K562 (cell line): Measurements from ENCODE around the gene RAB3GAP2.

Source experiments
- CHD2 ChIP-seq: IDR thresholded peaks from 2 replicates; pipeline ENCODE4 v1.6.1; 2011; ENCODE audit warnings: low read depth, low read length
- CHD7 ChIP-seq: fragments of 200-600 bp; sonication (generic); IDR thresholded peaks from one replicate; pipeline ENCODE4 v1.6.1; 2012; ENCODE audit warnings: mild to moderate bottlenecking, low read depth, low read length, inconsistent platforms
- DEAF1 ChIP-seq: fragments of 450-650 bp; formaldehyde crosslinking; IDR thresholded peaks from 2 replicates; pipeline ENCODE4 v1.4.0; 2020; ENCODE audit warnings: mild to moderate bottlenecking, moderate library complexity
- ELK1 ChIP-seq: sonication (generic); formaldehyde crosslinking; IDR thresholded peaks from 2 replicates; pipeline ENCODE4 v1.8.1; 2022; ENCODE audit warnings: missing genetic modification reagents
- EZH2 ChIP-seq: IDR thresholded peaks from 2 replicates; pipeline ENCODE4 v1.6.1; 2012; ENCODE audit warnings: low read depth, mild to moderate bottlenecking, inconsistent platforms, low read length, borderline replicate concordance
- GTF3C2 ChIP-seq: IDR thresholded peaks from 3 replicates; pipeline ENCODE4 v1.6.1; 2011; ENCODE audit warnings: borderline replicate concordance, mild to moderate bottlenecking, moderate library complexity; ENCODE audit not compliant: insufficient read length; ENCODE audit errors: extremely low read depth
- JUN ChIP-seq, 2 experiments: sonication (generic) in 1 of 2; formaldehyde crosslinking in 1 of 2; IDR thresholded peaks; 2 replicates each; pipeline versions ENCODE4 v1.6.1 to v1.8.0; 2012 to 2022; ENCODE audit warnings: borderline replicate concordance in 2 of 2, mild to moderate bottlenecking in 2 of 2, improper control_type of control experiment in 1 of 2, low read depth in 1 of 2, low read length in 1 of 2, missing genetic modification reagents in 1 of 2
- MCM3 ChIP-seq: fragments of 450-650 bp; IDR thresholded peaks from 2 replicates; pipeline ENCODE4 v1.6.1; 2016
- POLR2A ChIP-seq: fragments of 450-650 bp; conservative IDR thresholded peaks from 2 replicates; pipeline ENCODE4 v1.6.1; 2016
- SNAPC5 ChIP-seq: fragments of 250-450 bp; sonication (Bioruptor Pico); IDR thresholded peaks from 2 replicates; pipeline ENCODE4 v1.8.0; 2021; ENCODE audit warnings: moderate library complexity, mild to moderate bottlenecking, inconsistent platforms
- TCF7 ChIP-seq: sonication (generic); IDR thresholded peaks from 2 replicates; pipeline ENCODE4 v1.6.1; 2016; ENCODE audit warnings: antibody characterized with exemption, borderline replicate concordance
- USF1 ChIP-seq: sonication (generic); formaldehyde crosslinking; IDR thresholded peaks from 2 replicates; pipeline ENCODE4 v1.9.0; 2022; ENCODE audit warnings: mild to moderate bottlenecking, missing genetic modification reagents
- ZNF354B ChIP-seq: fragments of 250-450 bp; sonication (Bioruptor Pico); IDR thresholded peaks from 2 replicates; pipeline ENCODE4 v1.4.0; 2020
- ZNF644 ChIP-seq: fragments of 200-800 bp; sonication (Bioruptor generic); IDR thresholded peaks from 2 replicates; pipeline ENCODE4 v1.6.1; 2016; ENCODE audit warnings: low read depth, missing genetic modification characterization, missing compliant biosample characterization

- TF ChIP-seq GTF3C2 (no peak), POLR2A (no peak), USF1 (CRISPR knock-in tag) (no peak), EZH2 (no peak), CHD2 (no peak), ZNF644 (no peak), SNAPC5 (CRISPR knock-in tag) (no peak), ZNF354B (no peak), MCM3 (no peak), ELK1 (CRISPR knock-in tag) (no peak), DEAF1 (CRISPR knock-in tag) (no peak), JUN (IDR thresholded peaks at IDR 0.05; ENCODE audit: borderline replicate concordance, low read depth, low read length) (no peak), JUN (CRISPR knock-in tag; IDR thresholded peaks at IDR 0.05; ENCODE audit: borderline replicate concordance) (no peak), TCF7 (no peak), CHD7 (no peak)
These were observed 49.5 kb upstream of the RAB3GAP2 start for GRCh38 chr1:220321758-220322157.
